Iris pigment epithelial cell (primary cell): Measurements from ENCODE around the gene NHERF1.

Source experiments
- DNase-seq: peaks from one replicate; pipeline ENCODE4 v3.0.0-alpha.2; 2011; ENCODE audit warnings: low read depth

Gene NHERF1

DNA sequence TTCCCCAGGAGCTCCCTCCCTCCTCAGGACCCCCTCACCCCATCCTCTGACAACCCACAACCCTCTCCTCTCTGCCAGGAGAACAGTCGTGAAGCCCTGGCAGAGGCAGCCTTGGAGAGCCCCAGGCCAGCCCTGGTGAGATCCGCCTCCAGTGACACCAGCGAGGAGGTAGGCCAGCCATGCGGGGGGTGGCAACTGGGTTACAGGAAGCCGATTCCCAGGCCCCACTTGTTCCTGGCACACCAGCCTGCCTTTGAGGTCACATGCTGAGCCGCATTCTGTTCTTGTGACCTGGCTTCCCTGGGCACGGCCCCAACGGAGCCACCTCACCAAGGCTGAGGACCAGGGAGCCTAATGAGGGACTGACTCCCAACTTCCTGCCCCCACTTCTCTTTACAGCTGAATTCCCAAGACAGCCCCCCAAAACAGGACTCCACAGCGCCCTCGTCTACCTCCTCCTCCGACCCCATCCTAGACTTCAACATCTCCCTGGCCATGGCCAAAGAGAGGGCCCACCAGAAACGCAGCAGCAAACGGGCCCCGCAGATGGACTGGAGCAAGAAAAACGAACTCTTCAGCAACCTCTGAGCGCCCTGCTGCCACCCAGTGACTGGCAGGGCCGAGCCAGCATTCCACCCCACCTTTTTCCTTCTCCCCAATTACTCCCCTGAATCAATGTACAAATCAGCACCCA lies 19.8 kb downstream of the NHERF1 start:
- no peak for DNase-seq

DNA sequence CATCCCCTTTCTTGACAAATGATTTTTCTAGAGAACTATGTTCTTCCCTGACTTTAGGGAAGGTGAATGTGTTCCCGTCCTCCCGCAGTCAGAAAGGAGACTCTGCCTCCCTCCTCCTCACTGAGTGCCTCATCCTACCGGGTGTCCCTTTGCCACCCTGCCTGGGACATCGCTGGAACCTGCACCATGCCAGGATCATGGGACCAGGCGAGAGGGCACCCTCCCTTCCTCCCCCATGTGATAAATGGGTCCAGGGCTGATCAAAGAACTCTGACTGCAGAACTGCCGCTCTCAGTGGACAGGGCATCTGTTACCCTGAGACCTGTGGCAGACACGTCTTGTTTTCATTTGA lies 20.3 kb downstream of the NHERF1 start:
- no peak for DNase-seq

DNA sequence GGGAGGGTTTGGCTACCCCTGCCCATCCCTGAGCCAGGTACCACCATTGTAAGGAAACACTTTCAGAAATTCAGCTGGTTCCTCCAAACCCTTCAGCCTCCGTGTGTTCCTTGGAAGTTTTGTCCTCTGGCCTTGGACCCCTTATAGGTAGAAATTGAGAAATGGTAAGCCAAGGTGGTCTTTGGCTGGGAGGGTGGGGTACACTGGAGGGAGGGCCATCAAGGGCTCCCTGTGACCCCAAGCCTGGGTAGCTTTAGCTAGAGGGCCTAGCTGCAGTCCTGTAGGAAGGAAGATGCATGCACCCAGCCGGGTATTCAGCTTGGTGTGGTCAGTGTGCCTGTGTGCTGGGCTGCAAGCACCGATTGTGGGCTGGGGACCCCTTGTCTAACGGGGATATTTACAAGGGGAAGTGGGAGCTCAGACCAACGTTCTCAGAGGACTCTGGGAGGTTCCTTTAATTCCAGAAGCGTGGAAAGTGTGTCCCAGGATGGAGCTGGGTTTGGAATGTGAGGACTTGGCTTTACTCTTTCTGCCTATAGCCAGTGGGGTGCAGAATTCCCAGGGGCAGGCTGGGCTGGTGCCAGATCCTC lies 20.9 kb downstream of the NHERF1 start:
- no peak for DNase-seq

DNA sequence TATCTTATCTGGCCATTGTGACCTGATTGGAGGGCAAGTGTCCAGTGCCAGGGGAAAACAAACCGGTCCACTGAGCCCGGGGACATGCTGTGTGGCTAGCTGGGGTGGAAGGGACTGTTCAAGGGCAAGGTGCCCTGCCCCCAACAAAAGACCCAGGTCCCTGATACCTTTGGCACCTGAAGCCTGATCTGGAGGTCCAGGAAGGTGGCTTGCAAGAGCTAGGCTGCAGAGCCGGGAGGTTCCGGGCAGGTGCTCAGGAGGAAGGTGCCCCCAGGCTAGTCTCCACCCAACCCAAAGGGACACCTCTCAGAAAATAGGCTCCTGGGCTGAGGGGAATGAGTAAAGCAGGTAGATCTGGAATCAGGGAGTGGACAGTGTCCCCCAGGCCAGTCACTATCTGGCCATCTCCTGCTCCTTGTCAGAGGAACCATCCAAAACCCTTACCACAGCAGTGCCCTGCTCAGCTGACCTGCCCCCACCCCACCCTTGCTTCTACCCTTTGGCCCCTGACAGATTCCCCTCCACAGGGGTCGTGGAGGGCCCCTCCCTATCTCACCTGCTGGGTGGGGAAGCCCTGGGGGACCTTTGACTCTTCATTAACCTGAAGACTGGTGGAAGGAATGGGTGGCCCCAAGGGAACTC lies 21.5 kb downstream of the NHERF1 start:
- no peak for DNase-seq

DNA sequence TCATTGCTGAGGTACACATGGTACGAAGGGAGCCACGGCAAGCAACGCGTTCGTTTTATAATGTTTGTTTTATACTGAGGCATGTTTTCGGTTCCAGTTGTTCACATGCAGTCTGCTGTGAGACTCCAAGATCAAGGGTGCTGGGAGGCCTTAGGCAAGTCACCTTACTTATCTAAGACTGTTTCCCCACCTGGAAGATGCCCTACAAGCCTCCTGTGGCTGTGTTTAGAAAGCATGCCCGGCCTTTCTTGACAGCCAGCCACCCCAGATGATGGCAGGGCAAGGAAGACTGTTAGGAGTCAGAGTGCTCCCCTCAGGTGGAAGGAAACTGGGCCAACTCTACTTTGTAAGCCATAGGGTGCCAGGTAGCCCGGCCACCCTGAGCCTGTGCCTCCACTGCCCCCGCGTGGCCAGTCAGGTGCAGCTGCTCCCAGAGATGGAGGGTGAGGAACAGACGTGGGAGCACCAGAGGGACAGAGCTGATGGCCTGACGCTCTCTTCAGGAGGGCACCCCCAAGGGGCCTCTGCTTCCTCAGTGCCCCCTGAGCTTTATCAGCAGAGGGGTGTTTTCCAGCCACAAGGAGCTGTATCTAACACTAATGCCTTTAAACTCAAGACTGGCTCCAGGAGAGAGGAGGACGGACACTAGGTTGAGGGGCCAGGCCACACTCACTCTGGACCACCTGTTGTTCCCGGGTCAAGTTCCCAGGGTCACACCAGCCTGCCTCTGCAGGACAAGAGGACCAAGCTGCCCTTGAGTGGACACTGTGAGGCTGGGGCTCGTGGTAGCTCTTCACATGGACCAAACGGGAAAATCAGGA lies 22.3 kb downstream of the NHERF1 start:
- DNase-seq: no peak

DNA sequence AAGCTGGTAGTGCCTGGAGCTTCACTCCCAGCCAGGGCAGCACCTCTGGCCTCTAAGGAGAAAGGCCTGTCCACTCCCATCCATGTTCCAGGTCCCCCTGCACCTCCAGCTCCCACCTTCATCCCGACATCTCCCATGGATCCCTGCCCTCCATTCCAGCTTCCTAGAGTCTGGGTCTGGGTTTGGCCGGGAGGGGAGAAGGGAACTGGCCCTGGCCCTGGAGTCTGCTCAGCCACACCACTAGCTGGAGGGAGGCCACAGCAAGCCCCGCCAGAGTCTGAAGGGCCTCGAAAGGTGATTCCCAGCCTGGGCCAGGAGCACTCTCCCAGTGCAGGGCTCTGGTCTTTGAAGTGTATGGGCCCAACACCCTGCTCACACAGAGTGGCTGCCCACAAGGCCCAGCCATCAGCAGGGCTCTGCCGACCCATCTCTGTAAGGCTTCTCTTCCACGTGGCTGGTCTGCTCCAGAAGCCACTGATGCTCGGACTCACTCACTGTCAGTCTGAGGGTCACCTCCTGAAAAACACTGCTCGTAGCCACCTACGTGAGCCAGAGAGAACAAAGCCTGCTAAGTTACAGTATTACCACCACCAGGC lies 23.0 kb downstream of the NHERF1 start:
- no peak for DNase-seq

DNA sequence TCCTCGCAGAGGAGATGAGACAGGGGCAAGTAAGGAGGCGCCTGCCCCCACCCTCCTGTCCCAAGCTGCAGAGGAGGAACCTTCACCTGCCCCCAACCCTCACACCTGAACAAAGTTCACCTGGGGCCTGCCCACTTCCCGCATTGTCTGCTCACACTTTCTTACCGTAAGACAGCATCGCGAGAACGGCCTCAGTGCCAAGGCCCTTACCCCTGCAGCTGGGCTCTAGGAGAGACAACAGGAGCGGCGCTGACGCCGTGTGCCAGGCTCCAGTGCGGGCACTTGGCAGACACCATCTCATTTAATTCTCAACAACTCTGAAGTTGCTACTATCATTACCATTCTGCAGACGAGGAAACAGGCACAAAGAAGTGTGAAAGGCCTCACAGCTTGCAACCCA lies 23.6 kb downstream of the NHERF1 start:
- DNase-seq: no peak

DNA sequence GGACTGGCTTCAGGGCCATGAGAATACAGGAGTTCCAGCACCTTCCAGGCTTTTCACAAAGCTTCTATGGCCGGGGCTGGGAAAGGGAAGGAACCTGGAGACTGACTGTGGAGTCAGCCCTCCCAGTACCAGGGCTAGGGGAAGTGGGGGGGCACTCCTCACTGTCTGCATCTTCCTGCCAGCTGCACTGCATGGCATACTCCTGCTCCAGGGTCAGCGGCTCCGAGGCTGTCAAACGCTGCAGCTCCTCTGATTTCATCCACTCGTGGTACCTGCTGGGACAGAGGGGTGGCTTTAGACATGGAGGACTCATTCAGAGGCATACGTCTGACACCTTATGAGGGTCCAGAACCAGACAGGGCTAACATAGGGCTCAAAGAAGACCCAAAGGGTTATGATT lies 25.0 kb downstream of the NHERF1 start:
- DNase-seq: no peak

DNA sequence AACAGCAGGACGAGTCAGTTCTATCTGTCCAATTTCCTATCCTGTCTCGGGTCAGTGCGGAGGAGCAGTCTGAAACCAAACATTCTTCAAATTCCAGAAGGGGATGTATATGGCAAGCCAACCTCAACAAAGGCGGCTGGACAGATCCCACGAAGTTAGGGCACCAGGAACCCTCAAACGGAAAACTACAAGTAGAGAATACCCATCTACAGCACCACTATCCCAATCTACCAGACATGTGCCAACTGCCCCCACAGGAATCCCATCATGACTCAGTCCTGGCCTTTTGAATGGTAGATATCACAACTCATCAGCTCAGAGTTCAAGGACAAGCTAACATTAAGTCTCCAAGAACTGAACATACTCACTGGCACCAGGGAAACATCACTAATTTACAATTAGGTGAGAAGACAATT lies 25.5 kb downstream of the NHERF1 start:
- DNase-seq: peak; percentile 82

DNA sequence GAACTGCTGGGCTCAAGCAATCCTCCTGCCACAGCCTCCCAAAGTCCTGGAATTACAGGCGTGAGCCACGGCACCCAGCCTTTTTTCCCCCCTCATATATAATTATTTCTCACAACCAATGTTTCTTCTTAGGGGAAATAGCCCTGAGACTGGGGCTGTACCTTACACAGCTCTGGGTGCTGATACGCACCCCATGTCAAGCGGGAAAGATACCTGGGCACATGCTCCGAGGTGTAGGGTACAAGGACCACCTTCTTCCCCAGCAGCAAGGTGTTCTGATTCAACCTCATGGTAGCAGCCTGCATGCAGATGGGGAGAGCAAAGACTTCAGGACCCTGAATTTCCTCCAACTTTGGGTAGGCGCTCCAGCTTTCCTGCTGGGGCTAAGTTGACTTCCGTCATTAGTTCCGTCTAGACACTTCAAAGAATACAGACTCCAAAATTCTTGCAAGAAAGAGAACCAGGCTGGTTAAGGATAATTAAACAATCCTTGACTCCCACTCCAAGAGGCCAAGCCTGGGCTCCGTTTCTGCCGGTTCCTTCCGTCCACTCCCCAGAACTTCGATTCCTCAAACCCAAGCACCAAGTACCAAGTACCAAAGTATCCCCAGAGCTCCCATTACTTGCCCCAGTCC lies 27.1 kb downstream of the NHERF1 start:
- DNase-seq: no peak

DNA sequence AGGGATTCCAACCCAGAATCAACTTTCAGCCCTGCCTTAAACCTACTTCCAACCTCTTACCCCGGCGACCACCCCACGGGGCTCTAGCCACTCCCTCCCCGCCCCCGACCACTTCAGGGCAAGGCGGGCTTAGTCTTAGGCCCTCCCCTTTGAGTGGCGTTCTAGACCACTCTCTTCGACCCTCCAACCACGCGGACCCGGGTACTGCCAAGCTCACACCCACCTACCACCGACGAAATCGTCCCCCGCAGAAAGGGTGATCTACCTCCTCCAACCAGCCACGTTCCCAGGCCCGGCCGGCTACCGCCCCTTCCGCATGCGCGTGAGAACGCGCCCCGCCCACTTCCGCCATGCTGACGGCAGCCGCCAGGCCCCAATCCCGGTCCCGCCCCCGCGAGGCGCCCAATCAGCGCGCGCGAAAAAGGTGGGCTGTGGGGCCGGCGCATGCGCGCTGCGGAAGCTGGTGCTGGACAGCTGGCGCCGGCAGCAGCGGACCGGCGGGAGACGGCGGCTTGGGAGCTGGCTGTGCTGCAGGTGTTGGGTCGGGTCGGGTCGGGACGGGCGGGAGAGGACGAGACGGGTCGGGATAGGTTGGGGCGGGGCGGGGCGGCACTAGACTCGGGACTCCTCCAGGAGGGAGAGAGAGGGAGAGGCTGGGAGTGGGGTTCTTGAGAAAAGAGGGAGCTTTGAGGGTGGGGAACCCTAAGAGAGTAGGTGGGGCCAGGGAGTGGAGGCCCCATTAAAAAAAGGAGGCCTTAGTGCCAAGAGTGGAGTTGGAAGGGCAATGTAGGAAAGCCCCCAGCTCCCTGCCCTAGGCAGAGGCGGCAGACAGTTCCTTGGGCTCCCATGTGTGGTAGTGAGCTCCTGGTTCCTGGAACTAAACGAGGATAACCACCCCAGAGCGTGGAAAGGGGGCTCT lies 27.9 kb downstream of the NHERF1 start, which contains the start of gene NAT9:
TSS of gene NAT9 (minus strand) at position 302 of the 919 bp plus-strand sequence. CDS start 647 bp downstream, outside the sequence.
- DNase-seq: peak; percentile 94

DNA sequence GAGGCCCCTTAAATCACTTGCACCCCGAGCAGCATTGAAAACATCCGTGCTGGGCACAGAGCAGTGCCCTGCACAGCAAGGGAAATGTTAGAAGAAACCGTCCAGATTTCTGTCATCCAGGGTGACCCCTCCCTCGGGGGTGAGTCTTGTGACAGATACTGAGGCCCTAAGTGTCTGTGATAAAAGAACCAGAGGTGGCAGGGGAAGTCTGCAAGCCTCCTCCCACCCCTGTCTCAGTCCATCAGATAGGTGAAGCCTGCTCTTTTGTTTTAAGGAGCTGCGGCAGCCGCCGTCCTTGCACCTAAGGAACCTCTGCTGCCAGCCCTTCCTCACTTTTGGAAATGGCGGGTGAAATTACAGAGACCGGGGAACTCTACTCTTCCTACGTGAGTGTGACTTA lies 28.6 kb downstream of the NHERF1 start:
- no peak for DNase-seq

DNA sequence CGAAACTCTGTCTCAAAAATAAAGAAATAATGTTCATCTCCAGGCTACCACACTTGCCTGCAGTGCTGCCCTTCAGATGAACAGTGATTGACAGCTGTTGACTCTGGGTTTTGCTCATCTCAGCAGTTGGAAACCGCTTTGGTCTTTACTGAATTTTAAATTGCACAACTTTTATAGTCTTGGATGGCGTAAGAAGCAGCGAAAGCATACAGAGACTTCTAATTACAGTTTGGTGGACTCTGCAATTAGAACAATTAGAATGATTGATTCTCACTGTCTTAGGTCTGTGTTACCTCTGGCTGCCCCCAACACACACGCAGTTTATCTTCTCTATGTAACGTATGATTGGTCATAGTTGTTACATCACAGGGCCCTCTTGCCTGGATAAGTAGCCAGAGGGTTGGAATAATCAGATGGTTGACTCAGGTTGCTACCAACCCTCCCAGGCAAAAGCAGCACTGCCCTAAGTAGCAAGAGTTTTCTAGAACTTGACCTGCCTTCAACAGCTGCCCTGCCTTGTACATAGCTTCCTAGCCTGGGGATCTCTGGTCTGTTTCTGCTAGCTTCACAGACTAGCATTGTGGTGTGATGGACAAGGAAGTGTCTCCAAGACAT lies 29.6 kb downstream of the NHERF1 start:
- no peak for DNase-seq

DNA sequence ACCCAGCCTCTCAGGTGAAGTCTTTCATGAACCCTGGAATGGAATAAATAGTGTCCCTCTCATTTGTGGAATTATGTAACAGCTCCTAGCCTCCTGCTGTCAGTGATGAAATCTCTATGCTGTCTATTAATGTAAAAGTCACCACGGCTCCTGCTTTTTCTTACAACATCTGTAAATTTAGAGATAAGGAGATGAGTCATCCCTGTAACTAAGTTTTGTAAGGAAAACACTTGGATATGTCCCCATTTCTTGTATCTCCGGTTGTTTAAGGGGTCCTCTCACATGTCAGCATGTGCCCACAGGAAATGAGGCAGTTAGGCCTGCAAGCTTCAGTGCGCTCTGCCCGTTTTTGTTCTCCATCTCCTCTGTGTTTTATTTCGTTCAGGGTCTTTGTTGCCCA lies 30.5 kb downstream of the NHERF1 start:
- DNase-seq: peak; percentile 77

DNA sequence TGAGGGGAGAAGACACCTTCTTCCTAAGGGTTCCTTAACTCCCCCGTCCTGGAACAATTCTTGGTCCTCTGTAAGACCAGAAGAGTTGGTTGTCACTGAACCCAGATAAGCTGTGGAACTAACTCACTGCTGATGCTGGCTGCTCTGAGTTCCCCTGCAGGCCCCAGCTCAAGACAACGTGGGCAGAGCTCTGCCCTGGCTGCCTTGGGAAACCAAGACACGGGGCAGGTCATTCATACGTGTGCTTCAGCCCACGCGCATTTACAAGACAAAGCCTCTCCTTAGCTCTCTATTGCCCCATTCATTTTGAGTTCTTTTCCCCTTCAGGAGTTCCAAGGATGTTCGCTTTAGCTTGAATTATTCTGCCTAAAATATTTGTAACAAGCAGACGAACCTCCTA lies 31.1 kb downstream of the NHERF1 start:
- DNase-seq: no peak

DNA sequence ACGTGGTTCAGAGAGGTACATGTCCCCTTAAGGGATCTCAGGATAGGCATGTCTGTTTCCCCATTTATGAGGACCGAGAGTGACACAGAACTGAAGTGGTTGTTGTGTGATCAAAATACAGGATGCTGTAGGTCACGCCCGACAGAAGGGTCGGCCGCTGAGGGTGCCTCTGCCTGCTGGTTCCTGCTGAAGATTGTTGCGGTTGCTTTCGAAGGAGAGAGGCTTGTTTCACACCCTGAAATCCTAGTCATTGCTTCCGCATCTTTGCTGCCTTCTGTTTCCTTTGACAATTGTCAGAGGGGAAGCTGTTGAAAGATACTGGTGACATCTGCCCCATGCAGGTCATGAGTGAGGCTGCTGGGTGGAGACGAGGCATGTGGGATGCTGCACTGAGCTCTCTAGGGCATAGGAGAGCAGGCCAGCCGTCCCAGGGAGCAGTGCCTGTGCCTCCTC lies 31.5 kb downstream of the NHERF1 start:
- DNase-seq: no peak

DNA sequence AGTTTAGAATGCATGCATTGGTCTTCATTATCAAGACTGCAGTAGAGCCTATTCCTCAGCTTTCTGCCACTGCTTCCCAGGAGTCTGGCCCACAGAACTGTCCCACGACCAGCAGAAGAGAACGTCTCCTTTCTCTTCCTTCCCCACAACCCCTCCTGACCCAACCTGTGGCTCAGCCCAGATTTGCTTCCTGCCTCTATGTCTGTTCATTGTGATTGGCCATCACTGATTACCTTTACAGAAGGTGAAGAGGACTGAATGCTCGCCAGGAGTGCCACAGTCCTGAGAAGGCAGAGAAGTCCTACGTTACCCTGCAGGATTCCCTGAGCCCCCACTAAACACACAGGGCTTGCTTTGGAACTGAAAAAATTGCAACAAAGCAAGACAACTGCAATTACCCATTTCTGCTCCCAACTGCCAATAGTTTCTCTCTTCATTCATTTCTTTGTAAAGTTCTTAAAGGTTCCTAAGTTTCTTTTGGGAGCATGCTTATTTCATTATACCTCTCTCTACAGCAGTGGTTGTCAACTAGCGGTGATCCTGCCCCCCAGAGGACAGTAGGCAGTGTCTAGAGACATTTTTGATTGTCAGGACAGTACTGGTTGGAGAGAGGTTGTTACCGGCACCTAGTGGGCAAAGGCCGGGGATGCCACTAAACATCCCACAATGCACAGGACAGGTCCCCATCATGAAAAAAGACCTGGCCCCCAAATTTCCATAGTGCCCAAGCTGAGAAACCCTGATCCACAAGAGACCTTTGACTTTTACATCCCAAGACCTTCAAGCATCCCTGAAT lies 32.2 kb downstream of the NHERF1 start:
- peak; percentile 25 for DNase-seq

DNA sequence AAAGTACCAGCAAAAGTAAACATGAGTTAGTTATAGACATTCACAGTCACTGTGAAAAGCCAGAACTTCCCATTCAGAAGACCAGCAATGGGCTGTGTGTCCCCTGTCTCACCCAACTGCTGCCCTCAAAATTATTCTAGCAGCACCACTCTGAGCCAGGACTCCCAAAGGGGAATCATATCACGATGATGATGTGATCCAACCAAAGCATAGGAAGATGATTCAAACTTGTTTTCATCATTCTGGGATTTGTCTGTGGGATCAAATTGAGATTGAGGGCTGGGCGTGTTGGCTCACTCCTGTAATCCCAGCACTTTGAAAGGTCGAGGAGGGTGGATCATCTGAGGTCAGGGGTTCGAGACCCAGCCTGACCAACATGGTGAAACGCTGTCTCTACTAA lies 34.1 kb downstream of the NHERF1 start:
- DNase-seq: no peak

DNA sequence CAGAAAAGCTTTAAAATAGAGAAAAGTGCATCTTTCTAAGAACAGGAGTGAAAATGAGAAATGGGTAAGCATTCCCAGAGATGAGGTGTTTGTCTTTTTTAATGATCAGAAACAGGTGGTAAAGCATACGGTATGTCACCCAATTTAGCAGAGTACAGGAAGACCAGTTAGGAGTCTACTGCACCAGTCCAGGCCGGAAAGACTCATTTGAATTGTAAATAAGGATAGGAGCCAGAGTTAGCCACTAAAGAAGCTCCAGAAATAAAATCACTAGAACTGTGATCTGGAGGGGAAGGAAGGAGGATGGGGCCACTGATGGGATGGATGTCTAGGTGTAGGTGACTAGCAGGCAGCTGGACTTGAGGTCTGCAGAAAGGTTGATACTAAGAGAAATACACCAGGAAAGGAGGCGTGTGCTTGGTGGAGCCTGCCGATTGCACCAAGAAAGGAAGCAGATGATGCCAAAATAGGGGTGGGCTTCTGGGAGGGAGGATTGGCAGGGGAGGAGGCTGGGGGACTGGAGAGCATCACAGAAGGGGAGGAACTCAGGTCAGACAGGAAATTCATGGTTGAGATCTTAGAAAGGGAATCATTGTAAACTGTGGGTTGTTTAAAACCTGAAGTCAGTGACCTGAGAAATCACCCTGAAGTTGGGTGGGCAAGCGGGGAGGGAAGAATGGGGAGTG lies 35.8 kb downstream of the NHERF1 start:
- DNase-seq: no peak
